IMR-90 (cell line): Measurements from ENCODE around the gene MPZL3.

ENCODE experiments used
- POLR2A ChIP-seq: IDR thresholded peaks from 2 replicates; pipeline ENCODE4 v1.6.1; 2012; ENCODE audit warnings: mild to moderate bottlenecking, low read depth, low read length
- RAD21 ChIP-seq: IDR thresholded peaks from 2 replicates; pipeline ENCODE4 v1.6.1; 2012; ENCODE audit warnings: low read length, improper control_type of control experiment
- TF ChIP-seq, protein P1 (sequence below): conservative IDR thresholded peaks from 2 replicates; pipeline ENCODE4 v1.5.1; 2012; ENCODE audit warnings: mild to moderate bottlenecking, low read depth, low read length, improper control_type of control experiment
- TF ChIP-seq, protein P2 (sequence below): fragments of 150-350 bp; IDR thresholded peaks from 2 replicates; pipeline ENCODE4 v1.6.1; 2016; ENCODE audit warnings: low read depth, mild to moderate bottlenecking, low read length, moderate library complexity, borderline replicate concordance

GRCh38 chr11:118215262-118215661, 36.9 kb downstream of the MPZL3 start:
- no peak for TF ChIP-seq RAD21
- TF ChIP-seq, protein P1, sequence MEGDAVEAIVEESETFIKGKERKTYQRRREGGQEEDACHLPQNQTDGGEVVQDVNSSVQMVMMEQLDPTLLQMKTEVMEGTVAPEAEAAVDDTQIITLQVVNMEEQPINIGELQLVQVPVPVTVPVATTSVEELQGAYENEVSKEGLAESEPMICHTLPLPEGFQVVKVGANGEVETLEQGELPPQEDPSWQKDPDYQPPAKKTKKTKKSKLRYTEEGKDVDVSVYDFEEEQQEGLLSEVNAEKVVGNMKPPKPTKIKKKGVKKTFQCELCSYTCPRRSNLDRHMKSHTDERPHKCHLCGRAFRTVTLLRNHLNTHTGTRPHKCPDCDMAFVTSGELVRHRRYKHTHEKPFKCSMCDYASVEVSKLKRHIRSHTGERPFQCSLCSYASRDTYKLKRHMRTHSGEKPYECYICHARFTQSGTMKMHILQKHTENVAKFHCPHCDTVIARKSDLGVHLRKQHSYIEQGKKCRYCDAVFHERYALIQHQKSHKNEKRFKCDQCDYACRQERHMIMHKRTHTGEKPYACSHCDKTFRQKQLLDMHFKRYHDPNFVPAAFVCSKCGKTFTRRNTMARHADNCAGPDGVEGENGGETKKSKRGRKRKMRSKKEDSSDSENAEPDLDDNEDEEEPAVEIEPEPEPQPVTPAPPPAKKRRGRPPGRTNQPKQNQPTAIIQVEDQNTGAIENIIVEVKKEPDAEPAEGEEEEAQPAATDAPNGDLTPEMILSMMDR = no peak
- no peak for TF ChIP-seq POLR2A
- TF ChIP-seq, protein P2, sequence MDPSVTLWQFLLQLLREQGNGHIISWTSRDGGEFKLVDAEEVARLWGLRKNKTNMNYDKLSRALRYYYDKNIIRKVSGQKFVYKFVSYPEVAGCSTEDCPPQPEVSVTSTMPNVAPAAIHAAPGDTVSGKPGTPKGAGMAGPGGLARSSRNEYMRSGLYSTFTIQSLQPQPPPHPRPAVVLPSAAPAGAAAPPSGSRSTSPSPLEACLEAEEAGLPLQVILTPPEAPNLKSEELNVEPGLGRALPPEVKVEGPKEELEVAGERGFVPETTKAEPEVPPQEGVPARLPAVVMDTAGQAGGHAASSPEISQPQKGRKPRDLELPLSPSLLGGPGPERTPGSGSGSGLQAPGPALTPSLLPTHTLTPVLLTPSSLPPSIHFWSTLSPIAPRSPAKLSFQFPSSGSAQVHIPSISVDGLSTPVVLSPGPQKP = no peak
